Measurements from ENCODE around the gene METTL2B. TPM values are rescaled to one million over a fixed set of nuclear protein-coding genes. Genes with fewer than 3 reads are reported as not detected.

METTL2B gene
- total RNA-seq, 1 experiment from 2014 or later: 44.3 TPM

Other genes with a start within 250 kb of the METTL2B start
- gene LEP, start 235.5 kb upstream of the METTL2B start, total RNA-seq (2021): not detected in 2 replicates
- gene RBM28, start 132.8 kb upstream of the METTL2B start, total RNA-seq (2021): 67.5 and 70.0 TPM in 2 replicates
- 0.15 and 0.24 TPM in 2 replicates for gene PRRT4, start 115.1 kb upstream of the METTL2B start, total RNA-seq (2021)
- 32.7 and 35.2 TPM in 2 replicates for gene IMPDH1, start 66.8 kb upstream of the METTL2B start, total RNA-seq (2021)
- 23.1 and 23.3 TPM in 2 replicates for gene HILPDA, start 20.9 kb upstream of the METTL2B start, total RNA-seq (2021)
- gene GARIN1A, start 195.5 kb downstream of the METTL2B start, total RNA-seq (2021): 0.50 and 0.98 TPM in 2 replicates

Measured in H9 (cell line).